ENCODE data around the gene ZNF473.

The ZNF473 gene

GRCh38 chr19:50042363-50043024 lies 16.7 kb downstream of the ZNF473 start:
- H3K36me3 ChIP-seq (ENCODE audit: control insufficient read depth, insufficient read depth, low read length) = peaks cover 55% of the 10 kb centered on the region
- H3K4me3 ChIP-seq (replicated peaks; ENCODE audit: low read depth, low read length) = no peak overlapping the region
- TF ChIP-seq CTCF (IDR thresholded peaks at IDR 0.05; ENCODE audit: insufficient read depth, low read length, poor library complexity, severe bottlenecking) = no peak
- no peaks in the 10 kb centered on the region for H3K27me3 ChIP-seq (replicated peaks; ENCODE audit: control insufficient read depth, insufficient read depth, low read length)
- DNase-seq (ENCODE audit: extremely low read depth, insufficient read length) = no peak

GRCh38 chr19:50043967-50044366 lies 18.2 kb downstream of the ZNF473 start:
- Histone ChIP-seq H3K36me3 (ENCODE audit: control insufficient read depth, insufficient read depth, low read length) (peaks cover 55% of the 10 kb centered on the region), H3K27me3 (replicated peaks; ENCODE audit: control insufficient read depth, insufficient read depth, low read length) (no peaks in the 10 kb centered on the region), H3K4me3 (replicated peaks; ENCODE audit: low read depth, low read length) (no peak overlapping the region)
- no peak for DNase-seq (ENCODE audit: extremely low read depth, insufficient read length)
- no peak for TF ChIP-seq CTCF (IDR thresholded peaks at IDR 0.05; ENCODE audit: insufficient read depth, low read length, poor library complexity, severe bottlenecking)

- Histone ChIP-seq H3K4me3 (replicated peaks; ENCODE audit: low read depth, low read length) (no peak overlapping the region), H3K27me3 (replicated peaks; ENCODE audit: control insufficient read depth, insufficient read depth, low read length) (no peaks in the 10 kb centered on the region), H3K36me3 (ENCODE audit: control insufficient read depth, insufficient read depth, low read length) (peaks cover 47% of the 10 kb centered on the region)
- no peak for DNase-seq (ENCODE audit: extremely low read depth, insufficient read length)
- no peak for TF ChIP-seq CTCF (IDR thresholded peaks at IDR 0.05; ENCODE audit: insufficient read depth, low read length, poor library complexity, severe bottlenecking)
These were observed 19.1 kb downstream of the ZNF473 start for GRCh38 chr19:50044922-50045321.

- no peak for DNase-seq (ENCODE audit: extremely low read depth, insufficient read length)
- peaks cover 37% of the 10 kb centered on the region for H3K36me3 ChIP-seq (ENCODE audit: control insufficient read depth, insufficient read depth, low read length)
- no peak overlapping the region for H3K4me3 ChIP-seq (replicated peaks; ENCODE audit: low read depth, low read length)
These were observed 21.1 kb downstream of the ZNF473 start for GRCh38 chr19:50046649-50047503.

GRCh38 chr19:50047671-50048070 lies 21.9 kb downstream of the ZNF473 start:
- H3K36me3 ChIP-seq (ENCODE audit: control insufficient read depth, insufficient read depth, low read length) = peaks cover 30% of the 10 kb centered on the region
- TF ChIP-seq CTCF (IDR thresholded peaks at IDR 0.05; ENCODE audit: insufficient read depth, low read length, poor library complexity, severe bottlenecking) = no peak
- no peak overlapping the region for H3K4me3 ChIP-seq (replicated peaks; ENCODE audit: low read depth, low read length)
- DNase-seq (ENCODE audit: extremely low read depth, insufficient read length) = no peak
- H3K27me3 ChIP-seq (replicated peaks; ENCODE audit: control insufficient read depth, insufficient read depth, low read length) = no peaks in the 10 kb centered on the region

More at GRCh38 chr19:50046649-50047503, 21.1 kb downstream of the ZNF473 start:
- TF ChIP-seq CTCF (IDR thresholded peaks at IDR 0.05; ENCODE audit: insufficient read depth, low read length, poor library complexity, severe bottlenecking) = peak; percentile 61
- H3K27me3 ChIP-seq (replicated peaks; ENCODE audit: control insufficient read depth, insufficient read depth, low read length) = no peaks in the 10 kb centered on the region

Data from GM06990 (cell line).